Measurements from ENCODE around the gene PTK6.

The PTK6 gene

GRCh38 chr20:63538204-63539091 is 1.3 kb upstream of the PTK6 start:
- peak; percentile 49 for DNase-seq (ENCODE audit: low read depth)
- Histone ChIP-seq H3K27me3 (replicated peaks; ENCODE audit: control insufficient read depth, insufficient read depth, low read length) (peaks cover 19% of the 10 kb centered on the region), H3K9ac (ENCODE audit: low read length) (peak overlapping the region; percentile 44), H3K4me3 (ENCODE audit: low read length) (no peak overlapping the region), H3K9me3 (ENCODE audit: control insufficient read depth, low read length) (no peaks in the 10 kb centered on the region), H3K36me3 (ENCODE audit: control insufficient read depth, insufficient read depth, low read length, severe bottlenecking) (no peaks in the 10 kb centered on the region), H3K4me1 (ENCODE audit: control insufficient read depth, insufficient read depth, low read length) (peaks cover 13% of the 10 kb centered on the region)

GRCh38 chr20:63537525-63538203 is 488 bp upstream of the PTK6 start:
- H3K4me3 ChIP-seq (ENCODE audit: low read length): no peak overlapping the region
- H3K9ac ChIP-seq (ENCODE audit: low read length): peak overlapping the region; percentile 44
- no peaks in the 10 kb centered on the region for H3K36me3 ChIP-seq (ENCODE audit: control insufficient read depth, insufficient read depth, low read length, severe bottlenecking)
- H3K4me1 ChIP-seq (ENCODE audit: control insufficient read depth, insufficient read depth, low read length): peaks cover 13% of the 10 kb centered on the region
- H3K9me3 ChIP-seq (ENCODE audit: control insufficient read depth, low read length): no peaks in the 10 kb centered on the region
- peaks cover 21% of the 10 kb centered on the region for H3K27me3 ChIP-seq (replicated peaks; ENCODE audit: control insufficient read depth, insufficient read depth, low read length)
- peak; percentile 96 for DNase-seq (ENCODE audit: low read depth)

- Histone ChIP-seq H3K4me1 (ENCODE audit: control insufficient read depth, insufficient read depth, low read length) (peaks cover 13% of the 10 kb centered on the region), H3K4me3 (ENCODE audit: low read length) (no peak overlapping the region), H3K9ac (ENCODE audit: low read length) (no peak overlapping the region), H3K27me3 (replicated peaks; ENCODE audit: control insufficient read depth, insufficient read depth, low read length) (peaks cover 31% of the 10 kb centered on the region), H3K9me3 (ENCODE audit: control insufficient read depth, low read length) (no peaks in the 10 kb centered on the region), H3K36me3 (ENCODE audit: control insufficient read depth, insufficient read depth, low read length, severe bottlenecking) (no peaks in the 10 kb centered on the region)
- no peak for DNase-seq (ENCODE audit: low read depth)
Observed at GRCh38 chr20:63536241-63536977, 767 bp downstream of the PTK6 start.

GRCh38 chr20:63534831-63535651 is 2.1 kb downstream of the PTK6 start:
- Histone ChIP-seq H3K36me3 (ENCODE audit: control insufficient read depth, insufficient read depth, low read length, severe bottlenecking) (no peaks in the 10 kb centered on the region), H3K4me3 (ENCODE audit: low read length) (no peak overlapping the region), H3K9ac (ENCODE audit: low read length) (no peak overlapping the region), H3K9me3 (ENCODE audit: control insufficient read depth, low read length) (no peaks in the 10 kb centered on the region), H3K4me1 (ENCODE audit: control insufficient read depth, insufficient read depth, low read length) (peaks cover 13% of the 10 kb centered on the region), H3K27me3 (replicated peaks; ENCODE audit: control insufficient read depth, insufficient read depth, low read length) (peaks cover 31% of the 10 kb centered on the region)
- no peak for DNase-seq (ENCODE audit: low read depth)

- H3K4me1 ChIP-seq (ENCODE audit: control insufficient read depth, insufficient read depth, low read length): peaks cover 13% of the 10 kb centered on the region
- peaks cover 27% of the 10 kb centered on the region for H3K27me3 ChIP-seq (replicated peaks; ENCODE audit: control insufficient read depth, insufficient read depth, low read length)
- no peaks in the 10 kb centered on the region for H3K36me3 ChIP-seq (ENCODE audit: control insufficient read depth, insufficient read depth, low read length, severe bottlenecking)
- no peaks in the 10 kb centered on the region for H3K9me3 ChIP-seq (ENCODE audit: control insufficient read depth, low read length)
- DNase-seq (ENCODE audit: low read depth): no peak
- H3K4me3 ChIP-seq (ENCODE audit: low read length): no peak overlapping the region
- no peak overlapping the region for H3K9ac ChIP-seq (ENCODE audit: low read length)
Observed at GRCh38 chr20:63534427-63534830, 2.7 kb downstream of the PTK6 start.

GRCh38 chr20:63533871-63534393 is 3.2 kb downstream of the PTK6 start:
- DNase-seq (ENCODE audit: low read depth): no peak
- H3K4me3 ChIP-seq (ENCODE audit: low read length): no peak overlapping the region
- peaks cover 29% of the 10 kb centered on the region for H3K27me3 ChIP-seq (replicated peaks; ENCODE audit: control insufficient read depth, insufficient read depth, low read length)
- H3K36me3 ChIP-seq (ENCODE audit: control insufficient read depth, insufficient read depth, low read length, severe bottlenecking): no peaks in the 10 kb centered on the region
- no peaks in the 10 kb centered on the region for H3K9me3 ChIP-seq (ENCODE audit: control insufficient read depth, low read length)
- H3K4me1 ChIP-seq (ENCODE audit: control insufficient read depth, insufficient read depth, low read length): peaks cover 13% of the 10 kb centered on the region
- H3K9ac ChIP-seq (ENCODE audit: low read length): no peak overlapping the region

- H3K4me3 ChIP-seq (ENCODE audit: low read length): no peak overlapping the region
- no peak for DNase-seq (ENCODE audit: low read depth)
- no peak overlapping the region for H3K9ac ChIP-seq (ENCODE audit: low read length)
- H3K4me1 ChIP-seq (ENCODE audit: control insufficient read depth, insufficient read depth, low read length): peaks cover 13% of the 10 kb centered on the region
- no peaks in the 10 kb centered on the region for H3K9me3 ChIP-seq (ENCODE audit: control insufficient read depth, low read length)
- H3K27me3 ChIP-seq (replicated peaks; ENCODE audit: control insufficient read depth, insufficient read depth, low read length): peaks cover 31% of the 10 kb centered on the region
- H3K36me3 ChIP-seq (ENCODE audit: control insufficient read depth, insufficient read depth, low read length, severe bottlenecking): no peaks in the 10 kb centered on the region
Observed at GRCh38 chr20:63533388-63533787, 3.8 kb downstream of the PTK6 start.

- Histone ChIP-seq H3K4me3 (ENCODE audit: low read length) (no peak overlapping the region), H3K27me3 (replicated peaks; ENCODE audit: control insufficient read depth, insufficient read depth, low read length) (peaks cover 31% of the 10 kb centered on the region), H3K9ac (ENCODE audit: low read length) (no peak overlapping the region), H3K4me1 (ENCODE audit: control insufficient read depth, insufficient read depth, low read length) (peaks cover 11% of the 10 kb centered on the region), H3K9me3 (ENCODE audit: control insufficient read depth, low read length) (no peaks in the 10 kb centered on the region), H3K36me3 (ENCODE audit: control insufficient read depth, insufficient read depth, low read length, severe bottlenecking) (no peaks in the 10 kb centered on the region)
- no peak for DNase-seq (ENCODE audit: low read depth)
Observed at GRCh38 chr20:63532449-63532971, 4.7 kb downstream of the PTK6 start.

GRCh38 chr20:63531686-63532448 is 5.3 kb downstream of the PTK6 start:
- Histone ChIP-seq H3K36me3 (ENCODE audit: control insufficient read depth, insufficient read depth, low read length, severe bottlenecking) (no peaks in the 10 kb centered on the region), H3K4me1 (ENCODE audit: control insufficient read depth, insufficient read depth, low read length) (peaks cover 7% of the 10 kb centered on the region), H3K27me3 (replicated peaks; ENCODE audit: control insufficient read depth, insufficient read depth, low read length) (peaks cover 31% of the 10 kb centered on the region), H3K9ac (ENCODE audit: low read length) (no peak overlapping the region), H3K4me3 (ENCODE audit: low read length) (no peak overlapping the region), H3K9me3 (ENCODE audit: control insufficient read depth, low read length) (no peaks in the 10 kb centered on the region)
- no peak for DNase-seq (ENCODE audit: low read depth)

GRCh38 chr20:63530788-63531160 is 6.4 kb downstream of the PTK6 start:
- Histone ChIP-seq H3K4me3 (ENCODE audit: low read length) (no peak overlapping the region), H3K36me3 (ENCODE audit: control insufficient read depth, insufficient read depth, low read length, severe bottlenecking) (no peaks in the 10 kb centered on the region), H3K4me1 (ENCODE audit: control insufficient read depth, insufficient read depth, low read length) (no peaks in the 10 kb centered on the region), H3K9me3 (ENCODE audit: control insufficient read depth, low read length) (no peaks in the 10 kb centered on the region), H3K27me3 (replicated peaks; ENCODE audit: control insufficient read depth, insufficient read depth, low read length) (peaks cover 31% of the 10 kb centered on the region), H3K9ac (ENCODE audit: low read length) (no peak overlapping the region)
- DNase-seq (ENCODE audit: low read depth): no peak
